ENCODE data around the gene SLC30A3.

SLC30A3 gene

GRCh38 chr2:27227501-27227900 lies 35.3 kb downstream of the SLC30A3 start:
- no peak for DNase-seq (ENCODE audit: low read depth)

GRCh38 chr2:27225526-27225925 lies 37.3 kb downstream of the SLC30A3 start:
- no peak for DNase-seq (ENCODE audit: low read depth)

GRCh38 chr2:27223416-27223815 lies 39.4 kb downstream of the SLC30A3 start:
- DNase-seq (ENCODE audit: low read depth) = no peak

- DNase-seq (ENCODE audit: low read depth) = no peak
Measured at GRCh38 chr2:27222407-27222806, 40.4 kb downstream of the SLC30A3 start.

GRCh38 chr2:27221166-27221565 lies 41.7 kb downstream of the SLC30A3 start:
- no peak for DNase-seq (ENCODE audit: low read depth)

GRCh38 chr2:27220091-27220490 lies 42.8 kb downstream of the SLC30A3 start:
- DNase-seq (ENCODE audit: low read depth) = no peak

GRCh38 chr2:27219091-27219490 lies 43.8 kb downstream of the SLC30A3 start:
- no peak for DNase-seq (ENCODE audit: low read depth)

GRCh38 chr2:27218614-27219013 lies 44.2 kb downstream of the SLC30A3 start:
- no peak for DNase-seq (ENCODE audit: low read depth)

GRCh38 chr2:27217173-27218121 lies 45.4 kb downstream of the SLC30A3 start, which contains the start of gene CAD:
CAD (plus strand) TSS chr2:27217369; CDS start chr2:27217552, 183 bp downstream.
- DNase-seq (ENCODE audit: low read depth) = peak; percentile 82

- DNase-seq (ENCODE audit: low read depth) = no peak
Measured at GRCh38 chr2:27216416-27217137, 46.3 kb downstream of the SLC30A3 start.

GRCh38 chr2:27214941-27215340 lies 47.9 kb downstream of the SLC30A3 start:
- no peak for DNase-seq (ENCODE audit: low read depth)

- DNase-seq (ENCODE audit: low read depth) = peak; percentile 19
Measured at GRCh38 chr2:27212626-27213471, 50.0 kb downstream of the SLC30A3 start.

- DNase-seq (ENCODE audit: low read depth) = peak; percentile 85
Measured at GRCh38 chr2:27211943-27212625, 50.8 kb downstream of the SLC30A3 start, which contains the start of the genes ATRAID and SLC5A6. ATRAID (plus strand) TSS chr2:27212041; CDS start chr2:27212369, 328 bp downstream. SLC5A6 (minus strand) TSS chr2:27212268; CDS start chr2:27207650, 4,618 bp downstream.

- DNase-seq (ENCODE audit: low read depth) = no peak
Measured at GRCh38 chr2:27211241-27211942, 51.5 kb downstream of the SLC30A3 start.

- DNase-seq (ENCODE audit: low read depth) = no peak
Measured at GRCh38 chr2:27209621-27210401, 53.0 kb downstream of the SLC30A3 start.

- DNase-seq (ENCODE audit: low read depth) = no peak
Measured at GRCh38 chr2:27208486-27209050, 54.3 kb downstream of the SLC30A3 start.

GRCh38 chr2:27206346-27206745 lies 56.5 kb downstream of the SLC30A3 start:
- no peak for DNase-seq (ENCODE audit: low read depth)

- DNase-seq (ENCODE audit: low read depth) = no peak
Measured at GRCh38 chr2:27205206-27205605, 57.6 kb downstream of the SLC30A3 start.

GRCh38 chr2:27204566-27204965 lies 58.3 kb downstream of the SLC30A3 start:
- no peak for DNase-seq (ENCODE audit: low read depth)

All from activated T-helper 9 cell treated with anti-CD3 and anti-CD28 coated beads, Interleukin-2, amount 50 U/mL, for 16 hours (primary cell).